HG02798 (cell line): ENCODE results near the gene NAXD.
"Not testable (repeated sequence)": the region's sequence is repeated elsewhere in the genome, so short reads cannot be mapped to it uniquely, and the experiment has no call there.

Experiments
- ATAC-seq: cut with Tn5 transposase; IDR thresholded peaks from one replicate; pipeline ENCODE4 v1.9.1; 2021; ENCODE audit warnings: mild to moderate bottlenecking; ENCODE audit not compliant: unreplicated experiment, poor library complexity

NAXD gene

GRCh38 chr13:110593430-110594130, 21.8 kb upstream of the NAXD start:
- peak; percentile 86 for ATAC-seq

- ATAC-seq, result no peak
Observed at GRCh38 chr13:110597041-110597689, 18.2 kb upstream of the NAXD start.

DNA sequence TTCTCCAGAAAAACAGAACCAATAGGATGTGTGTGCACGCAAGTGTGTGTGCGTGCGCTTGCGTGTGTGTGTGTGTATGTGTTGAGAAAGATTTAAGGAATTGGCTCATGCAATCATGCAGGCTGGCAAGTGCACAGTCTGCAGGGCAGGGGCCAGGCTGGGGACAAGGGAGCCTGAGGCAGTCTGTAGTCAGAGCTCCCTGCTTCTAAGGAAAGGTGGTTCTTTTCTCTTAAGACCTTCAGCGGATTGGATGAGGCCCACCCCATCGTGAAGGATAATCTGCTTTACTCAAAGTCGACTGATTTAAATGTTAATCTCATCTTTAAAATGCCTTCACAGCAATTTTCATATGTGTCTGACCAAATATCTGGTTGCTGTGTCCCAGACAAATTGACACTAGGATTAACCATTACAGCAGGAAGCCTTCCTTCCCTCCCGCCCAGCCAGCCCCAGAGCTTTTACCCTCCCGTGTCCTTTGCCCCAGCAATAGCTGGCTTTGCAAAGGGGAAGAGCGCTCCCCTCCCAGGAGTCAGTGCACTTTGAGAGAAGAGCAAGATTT, 15.0 kb upstream of the NAXD start:
- ATAC-seq, result no peak

- no peak for ATAC-seq
Observed at GRCh38 chr13:110600980-110601379, 14.4 kb upstream of the NAXD start.

GRCh38 chr13:110605132-110605531, 10.2 kb upstream of the NAXD start:
- ATAC-seq, result no peak

- ATAC-seq, result not testable (repeated sequence)
Observed at GRCh38 chr13:110606281-110606680, 9.1 kb upstream of the NAXD start.

GRCh38 chr13:110607675-110608224, 7.6 kb upstream of the NAXD start:
- ATAC-seq, result no peak

GRCh38 chr13:110610955-110611595, 4.3 kb upstream of the NAXD start:
- ATAC-seq, result peak; percentile 50

GRCh38 chr13:110615005-110615321, 382 bp upstream of the NAXD start:
- no peak for ATAC-seq

GRCh38 chr13:110616103-110617101, 1.1 kb downstream of the NAXD start:
- peak; percentile 51 for ATAC-seq

DNA sequence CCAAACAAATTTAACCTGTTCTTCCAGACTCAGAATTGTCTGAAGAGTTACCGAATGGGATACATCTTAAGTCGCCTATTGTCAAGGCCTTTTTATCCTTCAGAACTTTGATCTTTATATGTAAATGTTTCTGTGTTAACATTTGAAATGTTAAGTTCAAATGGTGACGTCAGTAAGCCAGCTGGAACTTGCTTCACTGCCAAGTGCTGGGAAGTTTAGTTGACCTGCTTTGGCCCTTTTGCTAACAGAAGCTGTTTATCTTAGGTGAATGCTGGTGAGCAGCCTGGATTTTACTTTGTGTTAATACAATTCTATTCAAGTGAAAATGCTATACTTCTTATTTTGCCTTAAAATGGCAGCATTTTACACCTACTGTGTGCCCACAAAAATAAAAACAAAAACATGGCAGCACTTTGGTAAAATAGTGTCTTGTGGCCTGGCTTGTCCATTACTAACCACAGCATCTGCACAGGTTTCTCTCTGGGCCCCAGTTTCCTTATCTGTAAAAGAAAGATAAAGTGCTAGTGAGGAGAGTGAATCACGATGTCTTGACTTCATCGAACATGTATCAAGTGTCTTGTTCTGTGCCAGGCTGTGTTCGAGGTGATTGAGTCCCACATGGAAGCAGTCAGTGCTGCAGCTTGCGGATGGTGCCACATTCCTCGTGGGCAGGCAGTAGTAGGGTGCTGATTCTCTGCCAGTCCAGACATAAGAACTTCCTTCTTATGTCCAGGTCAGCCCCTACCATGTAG, 2.2 kb downstream of the NAXD start:
- ATAC-seq, result no peak

DNA sequence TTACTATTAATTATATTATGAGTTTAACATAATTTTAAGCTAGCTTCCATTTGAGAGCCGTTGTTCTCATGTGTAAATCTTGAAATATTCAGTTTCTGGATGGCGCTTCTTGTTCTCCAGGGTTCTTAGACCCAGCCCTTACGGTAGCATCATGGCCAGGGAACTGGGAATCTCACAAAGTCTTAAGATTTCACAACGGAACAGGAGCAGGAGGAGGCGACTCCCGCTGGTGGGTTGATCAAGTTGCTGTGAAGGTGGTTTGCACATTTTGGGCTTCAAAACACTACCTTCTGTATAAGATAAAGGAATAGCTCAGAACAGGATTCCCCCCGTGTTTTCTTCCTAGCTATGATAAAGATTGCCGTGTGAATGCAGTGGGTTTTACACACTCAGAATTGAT, 2.8 kb downstream of the NAXD start:
- ATAC-seq, result no peak

- ATAC-seq, result no peak
Observed at GRCh38 chr13:110618780-110619179, 3.4 kb downstream of the NAXD start.

GRCh38 chr13:110620596-110620995, 5.3 kb downstream of the NAXD start:
- no peak for ATAC-seq

DNA sequence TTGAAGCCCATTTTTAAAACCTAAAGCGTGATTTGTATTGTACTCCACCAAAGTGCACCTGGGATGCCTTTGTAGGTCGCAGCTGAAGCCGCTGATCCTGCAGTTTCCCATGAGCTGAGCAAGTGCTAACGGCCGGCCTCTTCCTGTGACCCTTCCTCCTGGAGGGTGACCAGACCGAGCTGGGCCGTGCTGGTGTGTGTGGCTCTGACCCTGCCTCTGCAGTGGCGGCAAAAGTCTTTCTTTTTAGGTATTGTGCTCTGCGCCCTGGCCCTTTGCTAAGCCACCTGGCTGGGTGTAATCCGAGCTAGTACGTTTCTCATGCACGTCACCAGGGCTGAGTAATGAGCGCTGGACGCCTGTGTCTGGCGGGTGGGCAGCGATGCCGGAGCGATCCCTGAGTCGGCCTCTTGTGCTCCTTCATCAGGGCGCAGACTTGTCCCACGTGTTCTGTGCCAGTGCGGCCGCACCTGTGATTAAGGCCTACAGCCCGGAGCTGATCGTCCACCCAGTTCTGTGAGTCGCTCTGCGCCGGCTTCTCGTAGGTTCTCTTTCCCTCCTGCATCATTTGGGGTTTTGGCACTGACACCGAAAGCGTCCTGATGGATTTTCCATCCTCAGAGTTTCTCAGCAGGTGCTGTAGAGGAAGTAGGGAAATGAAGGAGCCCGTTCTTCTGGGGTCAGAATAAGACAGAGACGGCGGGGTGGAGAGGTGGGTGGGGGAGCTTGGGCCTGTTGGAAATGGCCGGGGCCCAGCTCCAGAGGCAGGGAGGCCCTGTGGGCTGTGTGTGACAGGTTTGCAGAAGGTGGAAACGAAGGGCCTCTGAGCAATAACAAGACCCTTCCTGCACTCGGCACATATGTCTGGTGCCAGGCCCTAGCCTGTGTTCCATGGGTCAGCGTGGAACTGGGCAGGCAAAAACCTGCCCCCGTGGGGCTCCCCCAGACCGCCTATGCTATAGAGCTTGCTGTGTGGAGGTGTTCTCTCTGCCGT, 9.7 kb downstream of the NAXD start:
- no peak for ATAC-seq

DNA sequence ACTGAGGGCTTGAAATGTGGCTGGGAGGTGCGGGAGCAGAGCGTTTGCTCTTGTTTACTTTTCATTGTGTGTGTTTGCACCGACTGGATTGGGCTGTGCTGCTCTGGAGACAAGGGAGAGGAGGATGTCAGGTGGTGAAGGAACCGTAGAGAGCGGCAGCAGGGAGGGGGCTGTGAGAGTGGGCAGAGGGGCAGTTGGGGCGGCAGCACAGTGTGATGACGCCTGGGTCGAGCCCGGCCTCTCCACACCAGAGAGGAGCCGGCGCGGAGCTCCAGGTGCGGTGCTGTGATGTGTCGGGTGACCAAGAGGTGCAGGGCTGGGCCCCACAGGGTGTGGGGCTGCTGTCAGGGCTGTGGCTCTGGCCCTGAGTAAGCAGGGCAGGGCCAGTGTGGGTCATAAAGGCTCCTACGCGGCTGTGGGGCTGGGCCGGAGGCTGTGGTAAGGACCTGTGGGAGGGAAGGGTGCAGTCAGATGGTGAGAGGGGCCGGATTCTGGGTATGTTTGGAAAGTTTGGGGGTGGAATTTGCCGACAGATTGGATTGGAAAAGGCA, 10.5 kb downstream of the NAXD start:
- ATAC-seq, result no peak

- ATAC-seq, result no peak
Observed at GRCh38 chr13:110626521-110626920, 11.2 kb downstream of the NAXD start.

DNA sequence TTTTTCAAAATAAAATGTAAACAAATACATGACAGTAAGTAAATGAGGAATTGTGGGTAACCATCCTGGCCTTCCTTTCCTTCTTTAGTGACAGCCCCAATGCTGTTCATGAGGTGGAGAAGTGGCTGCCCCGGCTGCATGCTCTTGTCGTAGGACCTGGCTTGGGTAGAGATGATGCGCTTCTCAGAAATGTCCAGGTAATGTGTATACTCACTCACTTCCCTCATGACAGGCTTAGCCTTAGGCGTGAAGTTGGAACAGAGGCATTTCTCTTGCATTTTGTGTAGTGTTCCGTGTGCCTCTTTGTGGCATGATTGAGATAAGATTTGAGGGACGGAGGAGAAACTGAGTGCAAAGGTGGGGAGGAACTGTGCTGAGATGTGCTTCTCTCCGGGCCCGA, 12.0 kb downstream of the NAXD start:
- ATAC-seq, result no peak
